Astrocyte of the hippocampus (primary cell): Measurements from ENCODE around the gene GYPE.
"Not testable (repeated sequence)": the region's sequence is repeated elsewhere in the genome, so short reads cannot be mapped to it uniquely, and the experiment has no call there.

Experiments used
- DNase-seq: peaks from one replicate; pipeline ENCODE4 v3.0.0; 2011; ENCODE audit warnings: low read depth, low spot score

The GYPE gene

GRCh38 chr4:143870523-143871268 lies 34.7 kb downstream of the GYPE start:
- DNase-seq = not testable (repeated sequence)

- not testable (repeated sequence) for DNase-seq
These were observed 35.4 kb downstream of the GYPE start for GRCh38 chr4:143869925-143870324.

GRCh38 chr4:143862716-143863115 lies 42.6 kb downstream of the GYPE start:
- DNase-seq = not testable (repeated sequence)

- peak; percentile 16 for DNase-seq
These were observed 46.9 kb downstream of the GYPE start for GRCh38 chr4:143858456-143858855.

- not testable (repeated sequence) for DNase-seq
These were observed 47.7 kb downstream of the GYPE start for GRCh38 chr4:143857391-143858336.

- not testable (repeated sequence) for DNase-seq
These were observed 49.3 kb downstream of the GYPE start for GRCh38 chr4:143856017-143856557.

GRCh38 chr4:143854645-143855044 lies 50.7 kb downstream of the GYPE start:
- DNase-seq = not testable (repeated sequence)

GRCh38 chr4:143849296-143849695 lies 56.1 kb downstream of the GYPE start:
- not testable (repeated sequence) for DNase-seq

GRCh38 chr4:143843506-143843832 lies 61.9 kb downstream of the GYPE start:
- not testable (repeated sequence) for DNase-seq

GRCh38 chr4:143842624-143843505 lies 62.5 kb downstream of the GYPE start:
- DNase-seq = not testable (repeated sequence)

- not testable (repeated sequence) for DNase-seq
These were observed 65.9 kb downstream of the GYPE start for GRCh38 chr4:143839413-143839812.

GRCh38 chr4:143834196-143834595 lies 71.2 kb downstream of the GYPE start:
- DNase-seq = not testable (repeated sequence)

GRCh38 chr4:143833676-143834075 lies 71.7 kb downstream of the GYPE start:
- not testable (repeated sequence) for DNase-seq

- DNase-seq = not testable (repeated sequence)
These were observed 74.8 kb downstream of the GYPE start for GRCh38 chr4:143830576-143830975.

GRCh38 chr4:143829239-143829620 lies 76.1 kb downstream of the GYPE start:
- not testable (repeated sequence) for DNase-seq
